ENCODE data around the gene ABCA9.
"Not testable (repeated sequence)": the region's sequence is repeated elsewhere in the genome, so short reads cannot be mapped to it uniquely, and the experiment has no call there.

The ABCA9 gene

DNA sequence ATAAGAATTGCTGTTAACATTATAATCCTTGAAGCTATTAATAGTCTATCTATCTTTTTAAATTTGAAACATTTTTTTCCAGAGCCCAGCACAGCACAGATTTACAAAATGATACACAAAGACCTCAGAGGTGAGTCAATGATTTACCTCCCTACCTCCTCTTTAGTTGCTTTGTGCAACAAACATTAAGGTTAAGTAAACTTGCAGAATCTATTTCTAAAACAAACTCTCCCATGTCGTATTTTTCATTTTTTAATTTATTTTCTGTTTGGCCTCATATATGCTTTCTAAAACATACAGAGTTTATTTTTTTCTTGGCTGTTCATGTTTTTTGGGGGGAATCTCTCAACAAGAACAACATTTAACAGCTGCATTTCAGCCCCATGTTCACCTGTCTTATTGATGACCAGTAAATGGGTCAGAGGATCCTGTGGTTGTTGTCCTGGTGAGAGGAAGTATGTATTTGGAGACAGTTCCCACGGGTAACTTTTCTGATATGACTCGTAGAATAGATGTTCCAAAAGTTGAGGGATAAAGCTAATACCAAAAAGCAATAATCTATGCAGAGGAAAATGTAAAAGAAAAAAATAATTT is 42.6 kb downstream of the ABCA9 start:
- DNase-seq = no peak

DNA sequence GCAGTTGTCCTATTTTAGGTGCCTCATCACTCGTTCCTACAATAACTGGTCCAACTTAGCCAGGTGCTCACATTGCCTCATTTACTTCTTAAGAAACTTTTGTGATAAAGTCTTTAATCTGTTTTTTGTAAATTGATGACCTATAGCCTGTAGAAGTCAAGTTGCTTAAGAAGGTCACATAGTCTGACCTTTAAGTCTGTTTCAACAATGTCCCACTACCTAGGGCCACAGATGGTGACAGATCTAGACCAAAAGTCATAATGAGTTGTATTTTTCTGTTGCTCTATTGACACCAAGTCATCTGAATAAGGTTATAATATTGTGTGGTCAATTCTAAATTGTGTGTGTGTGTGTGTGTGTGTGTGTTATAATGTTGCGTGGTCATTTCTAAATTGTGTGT is 45.1 kb downstream of the ABCA9 start:
- DNase-seq = no peak

DNA sequence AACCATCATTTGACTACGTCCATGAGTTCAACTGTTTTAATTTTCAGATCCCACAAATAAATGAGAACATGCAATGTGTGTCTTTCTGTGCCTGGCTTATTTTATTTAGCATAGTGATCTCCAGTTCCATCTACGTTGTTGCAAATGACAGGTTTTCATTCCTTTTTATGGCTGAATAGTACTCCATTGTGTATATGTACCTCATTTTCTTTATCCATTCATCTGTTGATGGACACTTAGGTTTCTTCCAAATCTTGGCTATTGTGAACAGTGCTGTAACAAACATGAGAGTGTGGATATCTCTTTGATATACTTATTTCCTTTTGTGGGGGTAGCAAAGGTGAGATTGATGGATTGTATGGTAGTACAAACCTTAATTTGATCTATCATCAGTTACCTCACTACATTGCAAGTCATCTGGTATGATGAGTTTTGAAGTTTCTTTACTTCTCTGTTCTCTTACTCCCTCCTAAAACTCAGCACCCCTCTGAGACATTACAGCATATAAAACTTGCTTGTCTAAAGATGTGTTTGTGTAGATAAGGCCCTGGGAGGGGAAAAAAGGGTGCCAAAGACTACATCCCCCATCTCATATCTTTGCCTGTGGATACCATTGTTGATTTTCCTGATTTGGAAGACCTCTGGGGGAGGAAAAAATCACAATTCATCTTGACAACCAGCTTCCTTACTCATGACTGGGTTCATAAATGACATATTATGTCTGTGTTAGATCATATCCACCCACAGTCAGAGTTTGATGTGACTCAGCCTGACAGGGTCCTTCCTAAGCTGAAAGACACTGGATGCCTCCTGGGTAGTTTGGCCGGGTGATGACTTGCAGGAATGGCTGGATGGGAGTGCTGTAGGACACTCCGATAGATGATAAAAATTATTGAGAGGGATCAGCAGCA is 47.6 kb downstream of the ABCA9 start:
- no peak for DNase-seq

DNA sequence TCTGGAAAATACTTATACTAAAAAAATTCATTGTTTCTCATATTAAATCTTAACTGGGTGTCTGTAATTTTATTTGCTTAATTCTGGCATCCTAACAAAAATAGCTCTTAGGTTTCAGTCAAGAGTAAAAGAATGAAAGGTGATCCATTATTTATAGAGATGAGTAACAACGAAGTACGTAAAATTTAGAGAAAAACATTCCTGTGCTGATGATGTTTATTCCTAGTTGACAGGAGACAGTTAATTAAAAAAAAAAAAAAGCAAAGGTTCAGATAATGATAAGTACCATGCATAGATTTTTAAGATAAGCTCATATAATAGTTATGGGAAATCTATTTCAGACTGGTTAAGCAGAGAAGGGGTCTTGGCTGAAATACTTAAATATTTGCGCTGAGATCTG is 50.8 kb downstream of the ABCA9 start:
- DNase-seq = no peak

DNA sequence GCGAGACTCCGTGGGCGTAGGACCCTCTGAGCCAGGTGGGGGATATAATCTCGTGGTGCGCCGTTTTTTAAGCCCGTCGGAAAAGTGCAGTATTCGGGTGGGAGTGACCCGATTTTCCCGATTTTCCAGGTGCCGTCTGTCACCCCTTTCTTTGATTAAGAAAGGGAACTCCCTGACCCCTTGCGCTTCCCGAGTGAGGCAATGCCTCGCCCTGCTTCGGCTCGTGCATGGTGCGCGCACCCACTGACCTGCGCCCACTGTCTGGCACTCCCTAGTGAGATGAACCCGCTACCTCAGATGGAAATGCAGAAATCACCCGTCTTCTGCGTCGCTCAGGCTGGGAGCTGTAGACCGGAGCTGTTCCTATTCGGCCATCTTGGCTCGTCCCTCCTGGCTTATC is 56.0 kb downstream of the ABCA9 start:
- not testable (repeated sequence) for DNase-seq

DNA sequence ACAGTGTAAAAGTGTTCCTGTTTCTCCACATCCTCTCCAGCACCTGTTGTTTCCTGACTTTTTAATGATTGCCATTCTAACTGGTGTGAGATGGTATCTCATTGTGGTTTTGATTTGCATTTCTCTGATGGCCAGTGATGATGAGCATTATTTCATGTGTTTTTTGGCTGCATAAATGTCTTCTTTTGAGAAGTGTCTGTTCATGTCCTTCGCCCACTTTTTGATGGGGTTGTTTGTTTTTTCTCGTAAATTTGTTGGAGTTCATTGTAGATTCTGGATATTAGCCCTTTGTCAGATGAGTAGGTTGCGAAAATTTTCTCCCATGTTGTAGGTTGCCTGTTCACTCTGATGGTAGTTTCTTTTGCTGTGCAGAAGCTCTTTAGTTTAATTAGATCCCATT is 61.0 kb downstream of the ABCA9 start:
- not testable (repeated sequence) for DNase-seq

DNA sequence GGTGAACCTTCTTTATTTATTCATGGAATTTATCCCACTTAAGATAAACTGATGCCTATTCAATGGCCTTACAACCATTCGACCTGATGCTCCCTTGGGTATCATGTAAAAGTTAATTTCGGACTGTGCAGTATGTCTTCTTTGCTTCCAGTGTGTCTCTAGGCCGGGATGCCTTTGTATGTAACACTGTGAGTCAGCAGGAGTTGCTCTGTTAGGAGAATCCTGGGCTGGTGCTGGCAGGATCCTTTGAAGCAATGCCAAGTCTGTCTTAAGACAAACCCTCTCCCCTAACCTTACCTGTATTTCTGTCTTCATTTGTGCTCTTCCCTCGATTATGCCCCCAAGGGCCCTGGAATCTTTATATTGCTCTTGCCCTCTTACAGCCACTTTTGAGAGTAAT is 67.6 kb downstream of the ABCA9 start:
- no peak for DNase-seq

DNA sequence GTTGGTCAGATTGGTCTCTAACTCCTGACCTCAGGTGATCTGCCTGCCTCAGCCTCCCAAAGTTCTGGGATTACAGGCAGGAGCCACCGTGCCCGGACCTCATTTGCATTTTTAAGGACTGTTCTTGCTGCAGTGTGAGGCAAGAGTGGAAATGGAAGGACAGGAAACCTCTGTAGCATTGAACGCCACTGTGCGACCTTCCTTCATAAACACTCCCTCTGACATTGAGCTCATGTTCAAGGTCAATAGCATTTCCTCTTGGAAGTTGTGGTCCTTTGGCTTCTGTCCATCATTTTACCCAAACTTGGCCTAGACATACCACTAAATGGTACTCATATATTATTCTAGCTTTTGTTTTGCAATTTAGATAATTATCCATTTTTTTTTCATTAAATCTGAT is 72.8 kb downstream of the ABCA9 start:
- no peak for DNase-seq

DNA sequence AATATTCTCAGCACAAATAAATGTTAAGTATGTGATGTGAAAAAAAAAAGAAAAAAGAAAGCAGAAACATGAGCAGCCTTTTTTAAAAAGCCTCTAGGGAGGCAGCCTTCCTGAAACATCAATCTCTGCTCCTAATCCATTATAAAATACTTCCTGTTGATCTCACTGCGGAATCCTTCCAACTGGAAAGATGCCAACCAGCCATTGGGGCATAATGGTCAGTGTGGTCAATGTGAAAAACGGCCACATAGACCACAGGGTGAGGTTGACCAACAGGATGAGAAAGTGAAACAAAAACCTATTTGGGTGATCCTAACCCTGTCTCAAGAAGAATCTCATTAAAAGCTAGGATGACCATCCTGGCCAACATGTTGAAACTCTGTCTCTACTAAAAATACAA is 79.4 kb downstream of the ABCA9 start:
- DNase-seq = no peak

DNA sequence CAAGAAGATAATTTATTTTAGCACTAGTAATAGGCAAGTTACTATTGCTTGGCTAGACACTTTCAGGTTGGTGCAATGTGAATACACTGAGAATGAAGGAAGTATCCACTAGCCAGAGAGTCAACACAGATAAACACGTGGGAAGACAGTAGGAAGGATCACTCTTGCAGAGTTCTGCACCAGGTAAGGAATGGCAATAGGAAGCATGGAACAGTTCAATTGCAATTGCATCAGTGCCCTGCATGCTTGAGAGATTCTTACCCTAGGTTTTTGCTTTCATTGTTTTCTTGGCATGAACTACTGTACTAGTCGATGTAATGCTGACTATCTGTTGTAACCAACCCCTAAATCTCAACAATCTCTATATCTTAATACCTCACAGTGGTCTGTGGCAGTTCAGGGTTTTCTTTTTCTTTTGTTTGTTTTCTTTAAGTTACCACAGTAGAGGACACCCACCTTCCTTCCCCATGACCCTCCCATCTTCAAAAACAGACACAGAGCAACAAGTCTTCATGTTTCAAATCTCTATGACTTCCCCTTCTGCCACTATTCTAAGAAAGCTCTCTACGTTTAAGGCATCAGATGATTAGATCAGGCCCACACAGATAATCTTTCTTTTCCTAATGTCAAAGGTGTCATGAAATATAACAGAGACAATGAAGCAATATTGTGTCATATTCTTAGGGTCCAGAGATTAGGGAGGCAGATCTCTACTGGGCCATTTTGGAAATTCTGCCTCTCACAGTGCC is 87.5 kb downstream of the ABCA9 start:
- DNase-seq = no peak

DNA sequence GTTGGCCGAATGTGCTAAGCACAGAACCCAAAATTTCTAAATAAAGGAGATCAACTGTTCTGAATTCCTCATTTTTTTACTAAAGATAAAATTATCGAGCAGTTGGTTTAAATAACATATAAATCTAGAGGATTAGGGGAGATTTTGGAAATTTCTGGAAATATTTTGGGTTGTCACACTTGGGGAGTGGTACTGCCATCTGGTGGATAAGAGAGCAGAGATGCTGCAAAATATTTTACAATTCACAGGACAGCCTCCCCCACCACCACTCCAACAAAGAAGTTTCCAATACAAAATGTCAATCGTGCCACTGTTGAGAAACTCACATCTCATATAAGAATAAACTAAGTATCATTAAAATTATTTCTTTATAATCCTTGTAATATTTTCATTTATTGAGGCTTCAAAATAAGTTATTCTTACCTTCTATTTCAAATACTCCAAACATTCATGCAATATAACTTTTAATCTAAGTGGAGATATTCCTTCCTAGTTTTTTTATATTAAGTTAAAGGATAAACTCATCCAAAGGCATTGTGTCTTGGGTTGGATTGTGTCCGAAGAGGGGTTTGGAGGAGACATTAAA is 88.5 kb downstream of the ABCA9 start:
- DNase-seq = no peak

DNA sequence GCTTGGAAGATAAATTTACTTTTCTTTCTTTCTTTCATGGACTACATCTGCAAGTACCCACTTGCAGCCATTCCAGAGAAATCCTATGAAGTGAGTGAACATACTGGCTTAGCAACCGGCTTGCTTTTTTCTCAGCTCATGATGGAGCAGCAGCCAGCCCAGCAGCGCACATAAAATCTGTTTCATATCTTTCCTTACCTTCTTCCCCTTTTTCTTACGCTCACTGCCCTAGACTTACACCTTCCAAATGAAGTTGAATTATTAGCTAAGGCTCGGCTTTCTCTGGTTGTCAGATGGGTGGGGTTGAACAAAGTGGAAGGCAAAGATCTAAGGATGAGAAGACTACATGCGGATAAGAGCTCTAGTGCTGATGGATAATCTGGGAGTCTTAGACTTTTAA is 91.6 kb downstream of the ABCA9 start:
- DNase-seq = no peak

DNA sequence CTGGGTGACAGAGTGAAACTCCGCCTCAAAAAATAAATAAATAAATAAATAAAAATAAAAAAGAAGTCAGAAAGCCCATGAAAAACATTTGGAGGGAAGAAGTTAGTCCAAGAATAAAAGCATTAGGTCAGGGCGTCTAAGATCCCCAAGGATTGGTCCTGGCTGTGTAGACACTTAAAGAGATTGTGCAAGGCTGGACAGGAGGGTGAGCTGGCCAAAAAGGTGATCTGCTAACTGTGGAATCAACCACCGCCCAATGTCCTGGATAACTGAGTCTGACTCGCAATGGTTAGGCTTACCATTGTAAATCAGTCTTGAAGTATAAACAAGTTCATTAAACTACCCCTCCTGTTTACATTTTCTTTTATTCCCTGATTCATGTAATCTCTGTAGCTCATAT is 96.8 kb downstream of the ABCA9 start:
- DNase-seq = no peak

DNA sequence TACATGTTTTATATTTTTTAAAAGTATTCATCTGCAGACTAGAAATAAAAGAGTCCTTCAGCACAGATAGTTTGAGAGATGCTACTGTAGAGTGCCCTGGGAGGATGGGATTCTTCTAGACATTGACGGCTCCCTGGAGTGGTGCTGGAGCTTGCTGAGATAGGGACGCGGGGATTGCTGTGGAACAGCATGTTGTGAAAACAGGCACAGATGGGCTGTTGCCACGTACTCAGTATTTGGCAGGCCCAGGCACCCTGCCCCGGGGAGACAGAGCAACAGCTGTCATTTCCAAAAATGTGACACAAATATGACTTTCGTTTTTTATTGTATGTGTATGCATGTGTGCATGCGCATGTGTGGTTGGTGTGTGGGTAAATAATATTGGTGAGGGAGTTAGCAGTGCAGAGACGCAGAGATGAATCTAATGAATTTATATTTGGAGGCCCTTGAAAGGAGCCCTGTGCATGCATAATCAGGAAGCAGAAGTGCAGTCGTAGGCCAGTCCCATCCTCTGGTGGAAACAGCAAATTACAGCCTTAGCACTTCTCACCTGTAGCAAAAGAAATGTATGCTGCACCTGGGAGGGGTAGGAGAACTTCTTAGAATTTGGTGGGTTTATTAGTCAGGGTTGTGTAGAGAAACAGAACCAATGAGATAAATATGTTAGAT is 99.4 kb downstream of the ABCA9 start:
- DNase-seq = no peak

DNA sequence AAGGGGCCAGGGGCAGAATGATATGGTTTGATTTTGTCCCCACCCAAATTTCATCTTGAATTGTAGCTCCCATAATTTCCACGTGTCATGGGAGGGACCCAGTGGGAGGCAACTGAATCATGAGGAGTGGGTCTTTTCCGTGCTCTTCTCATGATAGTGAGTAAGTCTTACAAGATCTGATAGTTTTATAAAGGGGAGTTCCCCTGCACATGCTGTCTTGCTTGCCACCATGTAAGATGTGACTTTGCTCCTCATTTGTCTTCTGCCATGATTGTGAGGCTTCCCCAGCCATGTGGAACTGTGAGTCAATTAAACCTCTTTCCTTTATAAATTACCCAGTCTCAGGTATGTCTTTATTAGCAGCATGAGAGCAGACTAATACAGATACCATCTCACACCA is 101.6 kb downstream of the ABCA9 start:
- DNase-seq = not testable (repeated sequence)

DNA sequence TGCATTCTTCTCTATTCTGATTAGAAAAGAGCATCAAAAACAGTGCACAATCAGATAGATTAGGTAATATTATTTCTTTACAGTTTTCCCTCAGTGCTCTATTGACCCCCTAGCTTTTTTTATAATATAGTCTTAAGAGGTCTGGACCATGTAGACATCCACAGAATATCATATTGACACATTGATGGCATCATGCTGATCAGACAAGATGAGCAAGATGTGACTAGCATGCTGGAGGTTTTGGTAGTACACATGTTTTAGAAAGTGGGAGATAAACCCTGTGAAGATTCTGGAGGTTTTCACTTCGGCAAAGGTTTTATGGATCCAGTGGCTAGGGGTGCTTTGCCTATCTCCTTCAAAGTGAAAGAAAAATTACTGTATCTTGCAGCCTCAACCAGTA is 102.8 kb downstream of the ABCA9 start:
- no peak for DNase-seq

DNA sequence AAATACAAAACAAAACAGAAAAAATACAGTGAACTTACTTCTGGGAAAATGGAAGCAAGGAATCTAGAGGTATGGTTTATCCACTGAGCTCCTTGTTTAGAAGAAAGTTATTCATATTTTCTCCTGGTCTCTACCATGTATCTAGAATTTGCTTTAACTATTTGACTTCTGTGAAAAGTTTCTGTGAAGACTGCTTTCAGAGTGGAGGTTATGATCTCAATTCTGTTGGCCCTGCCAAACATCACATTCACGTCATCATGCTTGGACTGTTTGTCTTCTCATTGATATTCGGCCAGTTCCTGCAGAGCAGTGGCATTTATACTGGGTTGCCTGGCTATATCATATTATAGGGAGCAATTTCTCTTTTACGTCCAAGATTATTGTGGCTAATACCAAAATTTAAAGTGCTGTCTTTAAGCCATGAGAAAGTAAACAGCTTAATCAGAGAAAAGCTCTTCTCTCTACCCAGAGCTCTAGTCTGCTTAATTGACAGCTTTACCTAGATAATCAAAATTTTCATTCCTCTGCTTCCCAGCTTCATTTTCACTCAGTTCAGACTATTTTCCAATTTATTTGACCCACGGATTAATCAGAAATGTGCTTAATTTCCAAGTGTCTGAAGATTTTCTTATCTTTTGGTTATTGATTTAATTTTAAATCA is 105.4 kb downstream of the ABCA9 start, which contains the start of gene ABCA8:
Gene ABCA8 (minus strand): TSS at position 212 of the 661 bp plus-strand sequence. CDS start 13,358 bp downstream, outside the sequence.
- no peak for DNase-seq

DNA sequence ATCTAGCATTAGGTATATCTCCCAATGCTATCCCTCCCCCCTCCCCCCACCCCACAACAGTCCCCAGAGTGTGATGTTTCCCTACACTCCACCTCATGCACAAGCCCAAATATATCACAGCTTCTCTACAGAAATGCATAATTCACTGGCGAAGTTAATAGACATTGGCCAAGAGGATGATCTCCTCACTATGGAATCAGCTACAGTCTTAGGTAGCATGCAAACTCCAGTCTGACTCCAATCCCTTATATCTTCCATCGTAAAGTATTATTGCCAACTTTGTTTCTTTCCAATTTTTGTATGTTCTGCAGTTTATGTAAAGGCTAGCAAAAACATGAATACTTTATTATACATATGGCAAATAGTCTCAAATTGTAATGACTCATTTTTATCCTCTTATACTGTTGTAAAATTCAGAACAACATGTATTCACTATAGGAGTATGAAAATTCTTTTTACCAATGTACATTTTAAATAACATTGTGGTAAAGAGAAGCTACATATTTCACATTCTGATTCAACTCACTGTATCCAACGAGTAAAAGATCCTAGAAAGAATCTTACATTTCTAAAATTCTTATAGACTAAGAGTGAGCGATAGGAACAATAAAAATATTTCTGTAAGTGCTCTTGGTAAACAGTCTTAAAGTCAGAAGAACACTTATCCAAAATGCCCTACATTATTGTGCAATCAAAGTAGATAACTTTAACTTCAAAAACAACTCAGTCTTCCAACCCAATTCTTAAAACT is 106.4 kb downstream of the ABCA9 start:
- DNase-seq = no peak

DNA sequence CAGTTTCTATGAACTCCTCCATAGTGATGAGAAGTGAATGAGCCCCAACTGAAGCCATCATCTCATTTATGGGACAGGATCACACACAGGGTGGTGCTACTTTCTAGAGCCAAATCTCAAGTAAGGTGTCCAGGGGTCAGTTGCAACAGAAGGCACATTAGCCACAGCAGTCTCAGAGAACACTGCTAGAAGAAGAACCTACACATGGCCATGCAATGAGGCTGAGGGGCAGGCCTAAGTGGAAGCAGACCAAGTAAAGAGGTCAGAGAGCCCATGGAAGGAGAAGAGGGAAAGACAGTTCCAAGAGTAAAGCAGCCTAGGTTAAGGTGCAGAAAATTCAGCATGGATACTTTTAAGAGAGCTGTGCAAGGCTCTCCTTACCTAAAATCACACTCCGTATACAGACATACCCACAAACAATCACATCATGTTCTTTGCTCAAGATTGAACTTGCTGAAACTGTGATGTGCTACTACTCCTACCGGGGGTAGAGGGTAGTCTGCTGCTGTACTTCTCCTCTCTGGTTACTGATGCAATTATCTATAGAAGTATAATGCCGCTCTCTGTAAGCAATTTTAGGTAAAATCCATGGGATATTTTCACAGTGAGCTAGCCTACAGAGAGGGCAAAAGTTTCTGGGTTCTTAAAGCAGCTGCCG is 107.3 kb downstream of the ABCA9 start:
- DNase-seq = no peak

DNA sequence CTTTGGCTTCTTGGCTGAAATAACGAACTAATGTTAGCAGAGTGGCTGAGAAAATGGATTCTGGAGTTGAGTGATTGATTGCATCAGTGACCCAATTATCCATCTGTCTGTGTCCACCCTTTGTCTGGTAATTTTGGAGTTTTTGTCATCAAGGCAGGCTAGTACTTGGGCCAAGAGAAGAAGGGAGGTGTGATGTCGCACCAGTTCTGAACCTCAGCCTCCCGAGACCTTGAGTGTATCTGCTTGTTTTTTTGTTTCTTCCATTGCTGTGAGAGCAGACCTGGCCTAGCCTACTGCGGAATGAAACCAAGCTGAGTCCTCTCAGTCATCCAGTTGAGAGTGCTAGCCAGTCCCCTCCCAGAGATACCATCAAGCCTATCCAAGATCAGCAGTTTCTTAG is 110.0 kb downstream of the ABCA9 start:
- DNase-seq = no peak

DNA sequence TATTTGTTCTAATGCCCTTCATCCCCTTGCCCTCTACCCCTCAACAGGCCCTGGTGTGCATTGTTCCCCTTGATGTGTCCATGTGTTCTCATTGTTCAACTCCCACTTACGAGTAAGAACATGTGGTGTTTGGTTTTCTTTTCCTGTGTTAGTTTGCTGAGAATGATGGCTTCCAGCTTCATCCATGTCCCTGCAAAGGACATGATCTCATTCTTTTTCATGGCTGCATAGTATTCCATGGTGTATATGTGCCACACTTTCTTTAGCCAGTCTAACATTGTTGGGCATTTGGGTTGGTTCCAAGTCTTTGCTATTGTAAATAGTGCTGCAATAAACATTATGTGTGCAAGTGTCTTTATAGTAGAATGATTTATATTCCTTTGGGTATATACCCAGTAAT is 112.9 kb downstream of the ABCA9 start:
- DNase-seq = not testable (repeated sequence)

All from stimulated activated CD4-positive, alpha-beta T cell treated with anti-CD3 and anti-CD28 coated beads, Interleukin-4, amount 100 ng/mL, for 4 hours (primary cell).